Measurements from ENCODE around the gene SDK2. TPM values are rescaled to one million over a fixed set of nuclear protein-coding genes. Genes with fewer than 3 reads are reported as not detected.
A peak's percentile ranks its signal among the peaks of the same experiment; 100 is the strongest.

The SDK2 gene
- total RNA-seq, 3 donors from 2014 or later (not counting 1 experiment from before 2014, with no cell fraction given) = 0.41 to 0.90 (median 0.49) TPM

- WGBS (ENCODE audit: insufficient coverage) = 86% methylated on average over 30 of the region's 30 CpGs
- DNase-seq = no peak
- intact Hi-C loops (cut with micrococcal nuclease) = no loop called here
- ATAC-seq = no peak
- no peaks in the 10 kb centered on the region for H3K9me3 ChIP-seq (ENCODE audit: control insufficient read depth, insufficient read depth, low read length)
- H3K27me3 Mint-ChIP-seq (ENCODE audit: low read depth in 2 of 2) = peaks cover 19 to 43% of the 10 kb centered on the region in 2 donors
- no peaks in the 10 kb centered on the region for H3K27me3 ChIP-seq (ENCODE audit: control insufficient read depth, insufficient read depth, low read length)
- H3K27ac ChIP-seq (ENCODE audit: low read length) = no peak overlapping the region
- H3K4me1 Mint-ChIP-seq = peaks cover 6 to 7% of the 10 kb centered on the region in 2 donors
- peak overlapping the region in 1 of 2 donors; percentile 47 for H3K27ac Mint-ChIP-seq
- H3K4me3 ChIP-seq (ENCODE audit: low read length) = no peak overlapping the region
- TF ChIP-seq CTCF (IDR thresholded peaks at IDR 0.05) = no peak
- no peaks in the 10 kb centered on the region for H3K36me3 ChIP-seq (ENCODE audit: control insufficient read depth, insufficient read depth, low read length)
- H3K36me3 Mint-ChIP-seq = no peaks in the 10 kb centered on the region
- peaks cover 7% of the 10 kb centered on the region for H3K4me1 ChIP-seq (ENCODE audit: control insufficient read depth, insufficient read depth, low read length)
- no peaks in the 10 kb centered on the region for H3K9me3 Mint-ChIP-seq
- H3K4me3 Mint-ChIP-seq = no peak overlapping the region
Observed at GRCh38 chr17:73552300-73553048, 91.8 kb downstream of the SDK2 start.

GRCh38 chr17:73551759-73552158 lies 92.5 kb downstream of the SDK2 start:
- Mint-ChIP-seq H3K36me3 (no peaks in the 10 kb centered on the region), H3K4me1 (peaks cover 6 to 7% of the 10 kb centered on the region in 2 donors), H3K9me3 (no peaks in the 10 kb centered on the region), H3K4me3 (peak overlapping the region; percentile 85), H3K27ac (peak overlapping the region in 1 of 2 donors; percentile 47), H3K27me3 (ENCODE audit: low read depth in 2 of 2) (peaks cover 19 to 38% of the 10 kb centered on the region in 2 donors)
- Histone ChIP-seq H3K4me1 (ENCODE audit: control insufficient read depth, insufficient read depth, low read length) (peaks cover 9% of the 10 kb centered on the region), H3K36me3 (ENCODE audit: control insufficient read depth, insufficient read depth, low read length) (no peaks in the 10 kb centered on the region), H3K27ac (ENCODE audit: low read length) (no peak overlapping the region), H3K9me3 (ENCODE audit: control insufficient read depth, insufficient read depth, low read length) (no peaks in the 10 kb centered on the region), H3K4me3 (ENCODE audit: low read length) (peak overlapping the region; percentile 14), H3K27me3 (ENCODE audit: control insufficient read depth, insufficient read depth, low read length) (no peaks in the 10 kb centered on the region)
- 5% methylated on average over 4 of the region's 5 CpGs for WGBS (ENCODE audit: insufficient coverage)
- no peak for TF ChIP-seq CTCF (IDR thresholded peaks at IDR 0.05)
- intact Hi-C loops (cut with micrococcal nuclease) = no loop called here
- DNase-seq = peak in 1 of 2 donors; percentile 32
- ATAC-seq = peak in 1 of 3 donors; percentile 43

- Histone ChIP-seq H3K4me1 (ENCODE audit: control insufficient read depth, insufficient read depth, low read length) (peaks cover 11% of the 10 kb centered on the region), H3K27ac (ENCODE audit: low read length) (no peak overlapping the region), H3K36me3 (ENCODE audit: control insufficient read depth, insufficient read depth, low read length) (no peaks in the 10 kb centered on the region), H3K9me3 (ENCODE audit: control insufficient read depth, insufficient read depth, low read length) (no peaks in the 10 kb centered on the region), H3K4me3 (ENCODE audit: low read length) (no peak overlapping the region), H3K27me3 (ENCODE audit: control insufficient read depth, insufficient read depth, low read length) (no peaks in the 10 kb centered on the region)
- WGBS (ENCODE audit: insufficient coverage) = 88% methylated on average over 20 of the region's 20 CpGs
- Mint-ChIP-seq H3K4me3 (no peak overlapping the region), H3K36me3 (no peaks in the 10 kb centered on the region), H3K27me3 (ENCODE audit: low read depth in 2 of 2) (peaks cover 19 to 32% of the 10 kb centered on the region in 2 donors), H3K4me1 (peaks cover 6 to 7% of the 10 kb centered on the region in 2 donors), H3K27ac (no peak overlapping the region), H3K9me3 (no peaks in the 10 kb centered on the region)
- no peak for DNase-seq
- intact Hi-C loops (cut with micrococcal nuclease) = no loop called here
- no peak for TF ChIP-seq CTCF (IDR thresholded peaks at IDR 0.05)
- ATAC-seq = no peak
Observed at GRCh38 chr17:73551144-73551543, 93.1 kb downstream of the SDK2 start.
